IMR-90 (cell line): ENCODE data around the gene CPEB2. TPM values are rescaled to one million over a fixed set of nuclear protein-coding genes. Genes with fewer than 3 reads are reported as not detected.
"Not testable (repeated sequence)": the region's sequence is repeated elsewhere in the genome, so short reads cannot be mapped to it uniquely, and the experiment has no call there.

Source experiments
- ATAC-seq: fragments of 200-7000 bp; cut with Tn5 transposase; 2 replicates; pipeline ENCODE4 v1.9.1; 2020; ENCODE audit warnings: low read depth, mild to moderate bottlenecking, moderate library complexity
- BruUV-seq: library from RNA; stranded (reverse); fragments of 400-500 nt; replicated peaks from 2 replicates; lab custom pipeline; 2021; lab: Mats Ljungman, UMichigan
- CTCF ChIA-PET: fragments of 300-600 bp; formaldehyde crosslinking; extraction: SDS; loops from one replicate; lab custom pipeline; 2021; ENCODE audit warnings: antibody characterized with exemption; lab: Yijun Ruan, JAX
- POLR2A ChIA-PET: fragments of 300-600 bp; sonication (Branson Sonifier 250); formaldehyde crosslinking; loops from one replicate; lab custom pipeline; 2022; ENCODE audit warnings: antibody characterized with exemption; ENCODE audit not compliant: unreplicated experiment; lab: Charles Lee
- DNase-seq: peaks from one replicate; pipeline ENCODE4 v3.0.0; 2013
- H2AFZ ChIP-seq: replicated peaks from 2 replicates; pipeline ENCODE3; 2013; ENCODE audit warnings: low read length, mild to moderate bottlenecking; ENCODE audit not compliant: poor library complexity
- H2AK5ac ChIP-seq: 2 replicates; pipeline ENCODE4 v1.6.1; 2013; ENCODE audit warnings: low read depth, low read length, inconsistent platforms
- H2AK9ac ChIP-seq: replicated peaks from 2 replicates; pipeline ENCODE3; 2013; ENCODE audit warnings: mild to moderate bottlenecking, low read depth, low read length, moderate library complexity; ENCODE audit not compliant: poor library complexity
- H2BK120ac ChIP-seq: 2 replicates; pipeline ENCODE4 v1.6.1; 2013; ENCODE audit warnings: low read depth, low read length, inconsistent platforms
- H2BK15ac ChIP-seq: 3 replicates; pipeline ENCODE4 v1.6.1; 2013; ENCODE audit warnings: low read depth, low read length, inconsistent platforms
- H2BK20ac ChIP-seq: 2 replicates; pipeline ENCODE4 v1.6.1; 2013; ENCODE audit warnings: low read depth, mild to moderate bottlenecking, inconsistent platforms, low read length, moderate library complexity
- H2BK5ac ChIP-seq: 2 replicates; pipeline ENCODE4 v1.6.1; 2013; ENCODE audit warnings: mild to moderate bottlenecking, low read depth, low read length, inconsistent platforms; ENCODE audit not compliant: poor library complexity, severe bottlenecking
- H3K14ac ChIP-seq: replicated peaks from 2 replicates; pipeline ENCODE4 v1.6.1; 2013; ENCODE audit warnings: low read depth, low read length, inconsistent platforms
- H3K18ac ChIP-seq: 2 replicates; pipeline ENCODE4 v1.6.1; 2013; ENCODE audit warnings: low read depth, low read length, control low read depth
- H3K23ac ChIP-seq: 2 replicates; pipeline ENCODE4 v1.6.1; 2013; ENCODE audit warnings: low read depth, low read length, inconsistent platforms
- H3K27ac ChIP-seq: 2 replicates; pipeline ENCODE4 v1.5.1; 2013; ENCODE audit warnings: mild to moderate bottlenecking, control low read depth, low read length; ENCODE audit not compliant: insufficient read depth
- H3K27me3 ChIP-seq: 2 replicates; pipeline ENCODE4 v1.6.1; 2013; ENCODE audit warnings: low read length; ENCODE audit not compliant: control insufficient read depth, insufficient read depth
- H3K36me3 ChIP-seq: 2 replicates; pipeline ENCODE4 v1.6.1; 2013; ENCODE audit warnings: low read length, mixed read lengths; ENCODE audit not compliant: control insufficient read depth, insufficient read depth
- H3K4ac ChIP-seq: 2 replicates; pipeline ENCODE4 v1.6.1; 2013; ENCODE audit warnings: low read depth, low read length, inconsistent platforms
- H3K4me1 ChIP-seq: 2 replicates; pipeline ENCODE4 v1.6.1; 2013; ENCODE audit warnings: low read length, mixed read lengths; ENCODE audit not compliant: control insufficient read depth, insufficient read depth
- H3K4me2 ChIP-seq: 2 replicates; pipeline ENCODE4 v1.6.1; 2013; ENCODE audit warnings: low read depth, mild to moderate bottlenecking, control low read depth, low read length, moderate library complexity
- H3K4me3 ChIP-seq: 2 replicates; pipeline ENCODE4 v1.5.1; 2013; ENCODE audit warnings: low read depth, mild to moderate bottlenecking, control low read depth, low read length, moderate library complexity; ENCODE audit not compliant: insufficient read depth
- H3K56ac ChIP-seq: 2 replicates; pipeline ENCODE4 v1.6.1; 2013; ENCODE audit warnings: low read length, inconsistent platforms; ENCODE audit not compliant: insufficient read depth; ENCODE audit errors: extremely low read depth
- H3K79me1 ChIP-seq, 2 experiments: 2 replicates each; pipeline ENCODE4 v1.6.1; 2013; ENCODE audit warnings: low read length in 2 of 2, inconsistent platforms in 1 of 2, low read depth in 1 of 2
- H3K9ac ChIP-seq: 2 replicates; pipeline ENCODE4 v1.6.1; 2013; ENCODE audit warnings: low read depth, low read length, control low read depth
- H3K9me1 ChIP-seq: 2 replicates; pipeline ENCODE4 v1.6.1; 2013; ENCODE audit warnings: low read length, inconsistent platforms; ENCODE audit not compliant: insufficient read depth
- H3K9me3 ChIP-seq: 2 replicates; pipeline ENCODE4 v1.6.1; 2013; ENCODE audit warnings: low read length; ENCODE audit not compliant: control insufficient read depth, insufficient read depth
- H4K20me1 ChIP-seq: 2 replicates; pipeline ENCODE4 v1.6.1; 2013; ENCODE audit warnings: low read length, inconsistent platforms; ENCODE audit not compliant: insufficient read depth
- H4K5ac ChIP-seq: 2 replicates; pipeline ENCODE4 v1.6.1; 2013; ENCODE audit warnings: mild to moderate bottlenecking, low read depth, low read length, control low read depth
- H4K8ac ChIP-seq, 2 experiments: 2 replicates each; pipeline ENCODE4 v1.6.1; 2013; ENCODE audit warnings: low read depth in 2 of 2, low read length in 2 of 2, control low read depth in 1 of 2, inconsistent platforms in 1 of 2
- H4K91ac ChIP-seq: 2 replicates; pipeline ENCODE4 v1.6.1; 2013; ENCODE audit warnings: low read depth, low read length, inconsistent platforms; ENCODE audit not compliant: insufficient read depth
- WGBS, 2 experiments: methylation state at CpG; one replicate each; pipeline versions ENCODE4 v1.1.5 to v1.1.7; 2013; ENCODE audit warnings: missing lambda C conversion rate in 2 of 2; ENCODE audit not compliant: insufficient read length in 1 of 2; ENCODE audit errors: extremely low coverage in 2 of 2; 5-methylcytosine and 5-hydroxymethylcytosine counted together
- dilution Hi-C: fragments of 300-500 bp; cut with HindIII; formaldehyde crosslinking; loops from one replicate; pipeline ENCODE4 v1.14.3; 2018; ENCODE audit warnings: low sequenced_read_pairs; ENCODE audit not compliant: unreplicated experiment
- in situ Hi-C: fragments of 300-500 bp; cut with MboI; formaldehyde crosslinking; loops from 3 replicates; pipeline ENCODE4 v1.14.3; 2019; ENCODE audit warnings: low sequenced_read_pairs, inconsistent platforms, mixed read lengths
- intact Hi-C: fragments of 100-400 bp; cut with micrococcal nuclease; formaldehyde crosslinking; loops from 2 replicates; pipeline ENCODE4 v1.10.0; 2022
- polyA plus RNA-seq, 3 experiments: library from polyadenylated mRNA; depleted of rRNA; stranded (reverse); fragments of >200 nt; gene quantifications; 2 replicates each; pipeline ENCODE4 v1.2.3, GENCODE V29; 2012; ENCODE audit warnings: low replicate concordance in 1 of 3
- total RNA-seq: library from RNA; depleted of rRNA; stranded (reverse); fragments of >200 nt; gene quantifications from 2 replicates; pipeline ENCODE4 v1.2.3, GENCODE V29; 2012

Gene CPEB2
- total and polyA plus RNA-seq, 2 of the 4 experiments (the other 2 are of a cell fraction) = 10.6 to 12.0 TPM

- H3K14ac ChIP-seq, H3K27me3 ChIP-seq, DNase-seq, H2AK5ac ChIP-seq, H3K4me2 ChIP-seq, H4K5ac ChIP-seq, H3K4me3 ChIP-seq, H3K56ac ChIP-seq, intact Hi-C loops, ATAC-seq, H3K27ac ChIP-seq, H3K9me3 ChIP-seq, POLR2A ChIA-PET, H2AFZ ChIP-seq, H2BK20ac ChIP-seq, dilution Hi-C loops, CTCF ChIA-PET, H2BK5ac ChIP-seq, H4K8ac ChIP-seq, H3K4ac ChIP-seq, H2BK120ac ChIP-seq, H3K79me1 ChIP-seq, H3K9me1 ChIP-seq, in situ Hi-C loops, H3K18ac ChIP-seq, H4K91ac ChIP-seq, H3K4me1 ChIP-seq, BruUV-seq, H3K23ac ChIP-seq, H3K9ac ChIP-seq, H4K20me1 ChIP-seq, H2BK15ac ChIP-seq, H2AK9ac ChIP-seq, H3K36me3 ChIP-seq: not testable (repeated sequence)
- WGBS, 2 experiments = 27% methylated on average over 2 of the region's 3 CpGs; no CpG with 5 or more reads in 1 of the 2 experiments
These were observed 83.5 kb downstream of the CPEB2 start for GRCh38 chr4:15085762-15086161.

DNA sequence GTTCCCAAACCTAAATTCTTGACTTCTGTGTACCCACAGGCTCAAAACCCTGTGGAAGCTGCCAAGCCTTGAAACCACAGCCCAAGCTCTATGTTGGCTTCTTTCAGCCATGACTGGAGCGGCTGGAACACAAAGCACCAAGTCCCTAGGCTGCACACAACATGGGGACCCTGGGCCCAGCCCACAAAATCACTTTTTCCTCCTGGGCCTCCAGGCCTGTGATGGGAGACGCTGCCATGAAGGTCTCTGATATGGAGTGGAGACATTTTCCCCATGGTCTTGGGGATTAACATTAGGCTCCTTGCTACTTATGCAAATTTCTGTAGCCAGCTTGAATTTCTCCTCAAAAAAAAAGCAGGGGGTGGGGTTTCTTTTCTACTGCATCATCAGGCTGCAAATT, 84.0 kb downstream of the CPEB2 start:
- H2BK15ac ChIP-seq, H2BK5ac ChIP-seq, H4K8ac ChIP-seq, H3K4me1 ChIP-seq, H3K18ac ChIP-seq, H4K20me1 ChIP-seq, H2AK9ac ChIP-seq, H4K5ac ChIP-seq, H3K9me3 ChIP-seq, H2BK20ac ChIP-seq, H3K56ac ChIP-seq, BruUV-seq, H3K14ac ChIP-seq, H4K91ac ChIP-seq, H3K9ac ChIP-seq, H3K79me1 ChIP-seq, H2AK5ac ChIP-seq, POLR2A ChIA-PET, H3K36me3 ChIP-seq, H3K23ac ChIP-seq, dilution Hi-C loops, CTCF ChIA-PET, ATAC-seq, in situ Hi-C loops, H2AFZ ChIP-seq, H3K9me1 ChIP-seq, intact Hi-C loops, H3K27me3 ChIP-seq, H3K4me3 ChIP-seq, H3K27ac ChIP-seq, DNase-seq, H2BK120ac ChIP-seq, H3K4me2 ChIP-seq, H3K4ac ChIP-seq: not testable (repeated sequence)
- no CpG with 5 or more reads among the region's 2 CpGs for WGBS, 2 experiments
